SH-SY5Y (cell line): Measurements from ENCODE around the gene FMNL3.

ENCODE experiments used
- GATA2 ChIP-seq: IDR thresholded peaks from 2 replicates; pipeline ENCODE4 v1.6.1; 2011; ENCODE audit warnings: mild to moderate bottlenecking, low read depth, low read length
- GATA3 ChIP-seq: IDR thresholded peaks from 2 replicates; pipeline ENCODE4 v1.6.1; 2011; ENCODE audit warnings: low read depth, mild to moderate bottlenecking, low read length, moderate library complexity

DNA sequence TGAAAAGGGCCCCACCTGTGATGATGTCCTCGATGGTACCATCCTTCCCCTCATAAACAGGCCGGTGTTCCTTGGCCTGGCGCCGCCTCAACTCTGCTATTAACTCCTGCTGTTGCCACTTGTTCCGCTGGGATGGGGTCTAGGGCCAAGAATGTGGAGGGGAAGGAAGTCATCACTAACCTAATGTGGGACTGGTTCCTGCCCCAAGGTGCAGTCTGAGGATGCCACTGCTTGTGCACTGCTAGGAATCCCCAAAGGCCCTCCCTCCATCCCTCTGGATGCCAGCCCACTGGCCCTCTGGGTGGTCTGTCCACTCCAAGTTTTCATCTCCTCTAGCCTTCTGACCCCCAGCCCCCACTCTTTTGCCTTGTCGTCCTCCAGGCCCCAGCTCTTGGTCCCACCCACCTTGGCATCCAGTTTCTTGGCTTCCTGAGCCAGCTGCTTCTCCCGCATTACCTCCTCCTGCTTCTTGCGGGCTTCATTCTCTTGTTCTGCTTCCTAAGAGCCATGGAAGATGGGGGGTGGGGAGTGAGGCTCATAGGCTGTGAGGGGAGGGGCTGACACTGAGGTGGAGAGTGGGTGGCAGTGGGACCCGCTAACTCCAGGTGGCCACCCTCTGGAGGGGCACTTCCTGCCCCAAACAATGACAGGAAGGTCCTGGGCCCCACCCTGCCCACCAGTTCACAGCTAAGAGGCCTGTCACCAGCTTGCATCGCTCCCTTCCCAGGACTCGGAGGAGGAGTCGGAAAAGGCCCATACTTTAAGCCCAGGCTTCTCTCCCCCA, 60.1 kb downstream of the FMNL3 start:
- TF ChIP-seq GATA2 (no peak), GATA3 (no peak)
